GM19238 (cell line): ENCODE data around the gene SH3RF3.

Experiments used
- DNase-seq: peaks from one replicate; pipeline ENCODE4 v3.0.0; 2011; ENCODE audit warnings: low spot score; ENCODE audit not compliant: insufficient read length

The SH3RF3 gene

DNA sequence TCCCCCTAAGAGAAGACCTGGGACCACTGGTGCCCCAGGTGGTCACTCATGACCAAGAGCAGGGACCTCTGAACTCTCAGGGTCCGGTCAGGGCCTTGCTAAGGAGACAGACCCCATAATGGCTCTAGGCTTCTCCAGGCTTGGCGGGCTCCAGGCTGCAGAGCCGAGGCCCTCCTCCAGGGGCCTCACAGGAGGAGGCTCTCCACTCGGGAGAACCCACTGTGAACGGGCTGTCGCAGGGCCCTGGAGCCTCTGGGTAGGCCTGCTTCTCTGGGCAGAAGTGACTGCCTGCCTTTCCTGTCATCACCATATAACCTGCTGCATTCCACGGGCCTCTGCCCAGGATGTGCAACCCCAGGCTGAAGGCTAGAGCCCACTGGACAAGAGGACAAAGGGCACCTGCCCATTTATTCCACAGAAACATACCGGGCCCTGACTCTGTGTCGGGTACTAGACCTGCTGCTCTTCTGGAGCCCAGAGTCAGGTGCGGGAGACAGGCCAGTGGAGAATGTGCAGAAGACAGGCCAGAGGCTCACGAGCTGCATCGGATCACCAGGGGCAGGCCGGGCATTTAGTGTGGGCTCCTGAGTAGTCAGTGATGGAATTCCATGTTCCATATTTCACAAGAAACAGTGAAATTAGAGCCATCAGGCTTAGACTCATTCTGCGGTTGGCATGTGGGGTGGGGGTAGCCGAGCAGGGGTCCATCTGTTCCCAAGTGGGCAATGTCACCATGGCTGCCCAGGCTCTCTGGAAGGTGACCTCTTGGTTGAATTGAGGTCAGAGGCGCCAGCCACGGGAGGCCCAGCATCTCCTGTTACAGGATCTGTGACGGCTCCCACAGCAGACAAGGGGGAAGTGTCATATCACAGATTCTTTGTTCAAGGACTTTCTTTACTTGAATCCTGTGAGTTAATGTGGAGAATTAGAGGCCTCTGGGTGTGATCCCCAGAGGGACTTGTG lies 220.8 kb downstream of the SH3RF3 start:
- no peak for DNase-seq

DNA sequence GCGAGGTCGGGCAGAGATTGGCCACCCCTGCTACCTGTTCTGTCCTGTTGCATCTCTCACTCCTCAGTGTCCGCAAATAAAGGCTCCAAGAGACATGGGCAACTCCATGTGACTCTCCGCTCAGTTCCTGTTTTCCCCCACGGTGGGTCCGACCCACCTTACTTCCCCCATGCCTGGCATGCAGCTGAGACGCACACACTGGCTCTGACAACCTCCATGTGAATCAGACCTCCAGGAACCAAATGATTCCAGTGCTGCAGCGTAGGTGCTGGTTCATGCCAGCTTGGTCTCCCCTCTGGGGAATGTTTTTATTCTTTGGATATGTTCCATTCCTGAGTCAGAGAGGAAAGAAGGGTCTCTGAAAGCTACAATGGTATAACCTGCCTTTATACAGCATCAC lies 221.5 kb downstream of the SH3RF3 start:
- DNase-seq = no peak

DNA sequence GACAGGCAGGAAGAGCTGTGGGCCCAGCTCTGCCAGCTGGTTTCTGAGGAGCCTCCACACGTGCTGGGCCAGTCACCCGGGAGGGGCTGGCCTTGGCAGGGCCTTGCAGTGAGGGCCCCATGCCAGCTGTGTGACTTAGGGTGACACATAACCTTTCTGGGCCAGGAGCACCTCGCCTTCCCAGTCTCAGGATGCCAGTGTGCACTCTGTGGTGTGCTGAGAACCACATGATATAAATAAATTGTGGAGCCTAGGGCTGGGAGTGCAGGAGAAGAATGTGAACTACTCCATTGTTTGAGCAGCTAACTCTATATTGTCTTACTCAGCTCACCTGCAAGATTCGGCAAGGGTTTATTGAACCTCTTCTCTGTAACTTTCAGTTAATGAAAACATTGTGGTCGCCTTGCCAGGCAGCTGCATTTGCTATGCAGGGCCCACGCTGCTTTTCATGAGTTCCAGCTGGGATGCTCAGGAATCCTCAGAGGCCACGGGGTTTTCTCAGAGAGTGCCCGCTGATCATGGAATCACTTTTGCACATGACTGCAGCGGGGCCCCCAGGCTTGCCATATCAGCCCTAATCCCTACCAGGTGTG lies 222.3 kb downstream of the SH3RF3 start:
- no peak for DNase-seq

DNA sequence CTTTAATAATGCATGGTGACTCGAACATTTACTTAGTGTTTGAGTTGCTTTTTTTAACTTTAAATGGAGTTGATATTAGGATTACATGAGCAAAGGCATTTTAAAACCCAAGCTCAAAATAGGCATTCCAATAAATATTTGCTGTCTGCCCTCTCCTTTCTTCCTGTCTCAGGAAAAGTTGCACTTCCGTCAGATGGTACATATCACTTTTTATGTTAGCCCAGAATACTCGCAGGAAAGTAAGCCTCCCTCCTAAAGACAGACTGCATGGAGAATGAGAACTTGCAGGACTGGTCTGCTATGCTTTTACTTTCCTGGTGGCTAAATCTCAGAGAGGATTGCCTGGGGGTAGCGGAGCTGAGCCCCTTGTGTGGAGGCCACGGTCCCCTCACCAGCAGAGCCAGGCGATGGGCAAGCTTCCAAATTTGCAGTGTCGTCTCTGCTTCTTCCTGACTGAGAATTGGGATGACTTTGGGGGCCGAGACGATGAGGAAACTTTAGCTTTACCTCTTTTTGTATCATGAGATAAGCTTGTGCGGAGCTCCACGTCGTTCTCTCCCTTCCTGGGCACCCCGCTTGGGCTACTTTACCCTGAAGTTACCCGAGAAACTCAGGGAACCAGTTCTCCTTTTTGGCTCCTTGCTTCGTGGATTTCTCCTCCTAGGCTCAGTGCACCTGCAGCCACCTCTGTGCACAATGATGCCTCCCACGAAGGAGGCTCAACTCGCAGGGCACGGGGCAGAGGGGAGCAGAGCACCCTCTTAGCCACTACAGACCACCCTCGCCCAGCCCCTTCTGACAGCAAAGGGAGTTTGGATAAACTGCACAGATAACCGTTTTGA lies 223.3 kb downstream of the SH3RF3 start:
- DNase-seq = no peak

DNA sequence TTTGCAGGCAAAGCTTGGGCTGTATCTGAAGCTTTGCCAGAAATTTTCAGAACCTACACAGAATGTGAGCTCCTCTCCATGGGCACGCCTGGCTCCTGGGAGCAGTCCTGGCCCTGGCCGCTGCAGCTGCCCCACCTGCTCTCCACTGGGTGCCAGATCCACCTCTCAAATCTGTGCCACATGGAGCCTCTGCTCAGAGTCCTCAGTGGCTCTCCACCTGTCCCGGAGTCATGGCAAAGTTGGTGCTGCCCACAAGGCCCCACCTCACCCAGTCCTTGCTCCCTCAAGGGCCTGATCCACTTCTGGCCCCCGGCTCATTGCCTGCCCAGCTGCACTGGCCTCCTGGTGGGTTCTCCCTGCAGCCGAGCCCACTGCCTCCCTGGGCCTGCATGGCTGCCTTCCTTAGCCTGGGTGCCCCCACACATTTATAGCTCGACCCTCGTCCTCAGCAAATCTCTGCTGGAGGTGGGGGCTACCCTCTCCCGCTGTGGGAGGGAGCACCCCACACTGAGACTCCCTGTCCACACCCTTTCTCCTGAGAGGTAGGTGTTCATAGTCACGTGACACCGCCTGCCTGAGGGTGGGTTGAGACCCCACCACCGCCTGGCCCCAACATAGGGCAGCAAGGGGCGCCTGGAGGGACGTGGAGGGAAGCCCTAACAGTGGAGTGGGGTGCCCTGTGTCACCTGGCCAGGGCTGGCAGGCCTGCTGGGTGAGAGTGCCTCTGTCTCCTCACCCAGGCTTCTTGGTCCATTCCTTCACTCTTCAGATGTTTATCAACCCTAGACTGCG lies 224.1 kb downstream of the SH3RF3 start:
- no peak for DNase-seq

DNA sequence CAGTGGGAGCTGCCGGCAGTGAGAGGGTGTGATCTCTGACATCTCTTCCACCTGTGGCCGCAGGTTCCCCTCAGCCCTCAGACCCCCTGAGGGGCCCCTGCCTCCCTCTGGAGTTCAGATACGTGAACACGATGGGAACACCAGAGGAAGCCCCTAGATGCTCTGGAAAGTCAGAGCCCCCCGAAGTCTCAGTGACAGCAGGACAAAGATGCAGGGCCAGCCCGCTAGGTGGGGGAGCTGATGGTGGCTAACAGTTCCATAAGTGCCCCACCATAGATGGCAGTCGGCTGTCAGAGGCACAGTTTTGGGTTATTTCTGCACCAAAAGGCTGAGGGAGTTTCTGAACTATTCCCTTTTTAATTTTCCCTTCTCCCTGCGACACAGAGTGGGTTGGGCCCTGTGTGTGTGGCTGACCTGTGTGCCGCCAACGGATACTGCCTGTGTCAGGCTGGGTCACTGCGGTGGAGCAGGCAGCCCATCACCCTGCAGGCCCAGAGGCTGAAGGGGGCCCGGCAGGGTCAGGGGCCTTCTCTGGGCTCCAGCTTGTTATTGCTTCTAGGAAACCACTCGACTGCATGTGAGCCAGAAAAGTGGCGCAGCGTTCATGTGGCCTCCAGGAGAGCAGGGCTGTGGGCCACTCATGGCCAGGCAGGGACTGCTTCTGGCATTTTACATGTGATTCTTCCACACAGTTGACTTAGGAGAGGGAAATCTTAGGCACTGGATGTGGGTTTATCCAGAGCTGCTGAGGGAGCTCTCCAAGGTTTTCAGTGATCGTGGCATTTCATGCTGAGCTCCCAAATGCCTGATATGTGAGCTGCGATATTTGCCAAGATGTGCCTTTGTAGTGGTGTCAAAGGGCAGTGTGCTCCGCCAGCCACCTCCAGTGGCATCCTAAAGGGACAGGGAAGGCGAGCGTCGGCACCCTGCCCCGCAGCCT lies 225.1 kb downstream of the SH3RF3 start:
- DNase-seq = no peak

DNA sequence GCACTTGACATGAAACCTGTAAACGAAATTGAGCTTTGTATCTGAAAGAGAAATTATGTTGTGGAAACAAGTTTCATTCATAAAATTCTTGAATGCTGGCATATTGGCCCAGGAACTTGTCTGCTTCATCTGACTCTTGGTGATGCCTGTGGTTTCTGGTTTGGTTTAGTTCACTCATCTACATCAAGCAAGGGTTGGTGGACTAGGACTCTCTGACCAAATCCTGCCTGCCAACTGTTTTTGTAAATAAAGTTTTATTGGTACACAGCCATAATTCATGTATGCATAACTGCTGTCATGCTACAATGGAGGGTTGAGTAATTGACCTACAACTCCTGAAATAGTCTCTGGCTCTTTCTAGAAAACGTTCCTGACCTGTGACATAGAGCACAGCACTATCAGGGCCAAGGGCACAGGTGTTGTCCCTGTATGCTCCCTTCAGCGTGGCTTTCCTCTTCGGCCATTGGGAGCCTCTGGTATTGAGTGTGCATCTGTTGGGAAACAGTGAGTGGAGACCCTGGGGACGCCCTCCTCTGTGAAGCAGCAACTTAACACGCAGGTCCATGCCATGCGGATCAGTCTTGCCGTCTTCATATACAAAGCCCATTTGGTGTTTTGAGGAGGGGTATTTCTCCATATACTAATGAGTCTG lies 226.3 kb downstream of the SH3RF3 start:
- no peak for DNase-seq

DNA sequence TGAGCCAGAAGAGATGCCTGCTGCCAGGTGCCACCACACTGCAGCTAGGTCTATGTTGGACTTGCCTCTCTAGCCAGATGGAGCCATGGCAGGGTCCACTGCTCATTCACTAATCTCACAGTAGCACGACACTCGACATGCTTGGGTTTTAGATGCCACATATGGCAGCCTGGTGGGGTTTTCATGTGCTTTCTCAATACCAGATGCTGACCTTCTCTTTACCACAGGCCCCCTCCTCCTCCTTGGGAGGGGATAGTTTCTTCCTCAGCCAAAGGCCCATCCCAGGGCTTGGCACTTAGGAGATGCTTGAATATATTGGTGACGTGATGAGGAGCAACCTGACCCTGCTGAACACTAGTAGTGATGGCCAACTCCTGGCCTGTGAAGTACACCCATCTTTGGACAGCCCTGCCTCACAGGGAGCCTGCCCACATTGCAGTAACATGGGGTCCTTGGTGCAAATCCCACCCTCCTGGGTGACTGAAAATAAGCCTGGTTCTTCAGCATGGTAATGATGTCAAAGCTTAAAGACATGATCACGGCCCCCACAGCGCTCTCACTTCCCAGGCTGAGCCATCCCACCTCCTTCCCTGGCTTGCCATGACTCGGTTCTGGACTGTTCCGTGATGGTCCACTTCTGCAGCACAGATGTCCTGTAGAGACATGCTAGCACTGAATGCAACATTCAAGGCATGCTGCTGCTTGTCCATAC lies 227.5 kb downstream of the SH3RF3 start:
- no peak for DNase-seq

DNA sequence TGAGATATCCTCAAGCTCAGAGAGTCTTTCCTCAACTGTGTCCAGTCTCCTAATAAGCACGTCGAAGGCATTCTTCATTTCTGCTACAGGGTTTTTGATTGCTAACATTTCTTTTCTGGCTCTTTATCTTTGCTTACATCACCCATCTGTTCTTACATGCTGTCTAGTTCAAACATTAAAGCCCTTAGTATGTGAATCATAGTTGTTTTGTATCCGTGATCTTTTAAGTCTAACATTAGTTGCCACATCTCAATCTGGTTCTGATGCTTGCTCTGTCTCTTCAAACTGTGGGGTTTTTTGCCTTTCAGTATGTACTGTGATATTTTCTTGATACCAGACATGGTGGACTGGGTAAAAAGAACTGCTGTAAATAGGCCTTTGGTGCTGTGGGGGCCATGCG lies 235.2 kb downstream of the SH3RF3 start:
- no peak for DNase-seq

DNA sequence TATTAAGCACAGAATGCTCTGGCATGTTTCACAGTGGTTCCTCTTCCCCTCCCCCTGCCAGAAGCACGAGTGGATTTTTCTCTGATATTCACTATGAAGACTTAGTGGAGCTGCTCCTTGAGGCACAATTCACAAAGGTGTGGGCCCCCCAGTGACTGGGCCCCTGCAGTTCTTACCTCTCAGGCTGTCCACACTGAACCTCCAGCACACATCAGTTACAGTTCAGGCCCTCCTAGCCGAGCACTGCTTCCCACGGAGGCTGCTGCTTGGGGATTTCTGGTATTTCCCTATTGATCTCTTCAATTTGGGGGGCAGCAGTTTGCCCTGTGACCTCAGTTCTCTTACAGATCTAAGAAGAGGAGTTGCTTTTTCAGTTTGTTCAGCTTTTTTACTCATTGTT lies 236.1 kb downstream of the SH3RF3 start:
- DNase-seq = no peak

DNA sequence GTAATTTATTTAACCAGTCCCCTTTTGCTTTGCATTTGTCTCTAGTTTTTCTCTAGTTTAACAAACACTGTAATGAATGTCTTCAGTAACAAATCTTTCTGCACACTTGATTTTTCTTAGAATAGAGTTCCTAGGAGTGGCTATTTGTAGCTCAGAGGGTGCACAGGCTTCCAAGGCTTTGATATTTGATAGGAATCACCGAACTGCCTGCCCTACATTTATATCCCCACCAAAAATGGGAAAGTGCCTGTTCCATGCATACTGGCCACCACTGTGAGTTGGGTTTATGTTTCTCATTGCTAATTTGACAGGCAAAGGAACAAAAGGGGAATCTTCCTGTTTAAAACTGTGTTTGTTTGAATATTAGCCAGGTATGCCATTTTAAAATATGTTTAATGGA lies 238.7 kb downstream of the SH3RF3 start:
- no peak for DNase-seq

DNA sequence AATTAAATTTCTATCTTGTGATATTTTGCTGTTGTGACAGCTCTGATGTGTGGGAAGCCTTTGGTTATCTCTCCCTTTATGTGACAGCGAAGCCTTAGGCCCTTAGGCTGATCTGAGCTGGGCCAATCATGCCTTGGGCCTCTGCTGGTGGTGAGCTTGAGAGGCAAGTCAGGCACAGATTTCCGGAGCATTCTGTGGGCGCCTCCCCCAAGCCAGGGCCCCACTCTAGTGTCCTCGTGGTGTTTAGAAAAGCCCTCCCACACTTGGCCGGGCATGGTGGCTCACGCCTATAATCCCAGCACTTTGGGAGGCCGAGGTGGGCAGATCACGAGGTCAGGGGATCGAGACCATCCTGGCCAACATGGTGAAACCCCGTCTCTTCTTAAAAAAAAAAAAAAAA lies 239.8 kb downstream of the SH3RF3 start:
- no peak for DNase-seq

DNA sequence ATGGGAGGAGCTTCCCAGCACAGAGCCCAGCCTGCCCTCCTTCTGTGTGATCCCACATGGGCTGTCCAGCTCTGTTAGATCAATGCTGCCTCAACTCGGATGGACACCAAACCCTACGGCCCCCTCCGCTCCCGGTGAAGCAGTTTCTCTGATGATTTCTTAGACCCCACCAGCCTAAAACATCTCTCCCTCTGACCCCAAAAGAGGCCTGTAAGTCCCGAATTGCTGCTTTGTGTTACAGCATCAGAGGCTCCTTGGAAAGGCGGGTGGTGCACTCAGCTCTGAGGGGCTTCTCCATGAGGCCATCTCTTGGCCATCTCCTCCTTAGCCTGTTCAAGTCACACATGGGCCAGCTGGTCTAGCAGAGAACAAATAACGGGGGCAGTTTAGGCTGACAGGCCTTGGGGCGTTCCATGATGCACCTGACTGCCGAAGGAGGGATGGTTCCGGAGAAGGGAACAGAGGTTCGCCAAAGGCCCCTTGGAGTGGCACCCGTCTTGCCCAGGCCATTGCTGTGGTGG lies 240.7 kb downstream of the SH3RF3 start:
- no peak for DNase-seq

DNA sequence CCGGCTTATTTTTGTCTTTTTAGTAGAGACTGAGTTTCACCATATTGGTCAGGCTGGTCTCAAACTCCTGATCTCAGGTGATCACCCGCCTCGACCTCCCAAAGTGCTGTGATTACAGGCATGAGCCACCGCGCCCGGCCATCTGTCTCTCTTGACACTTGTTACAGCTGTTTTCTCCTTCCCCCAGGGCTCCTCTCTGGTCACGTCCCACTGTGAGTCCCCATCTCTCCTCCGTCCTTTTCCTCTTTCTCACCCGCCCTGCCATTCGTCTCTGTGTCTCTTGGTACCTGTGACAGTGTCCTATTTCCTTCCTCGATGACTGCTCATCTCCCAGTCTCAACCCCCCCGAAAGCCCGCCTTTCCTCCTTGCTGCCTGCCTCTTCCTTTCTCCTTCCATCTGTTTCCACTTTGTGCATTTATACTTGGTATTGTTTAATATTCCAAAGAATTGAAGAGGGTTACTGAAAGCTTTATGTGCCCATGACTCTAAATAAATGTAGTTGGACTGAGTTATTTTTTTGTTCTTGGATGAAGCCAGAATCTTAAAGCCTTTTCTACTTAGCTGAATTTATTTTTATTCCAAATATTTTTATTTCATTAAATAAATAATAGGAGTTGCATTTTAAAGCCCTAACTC lies 241.5 kb downstream of the SH3RF3 start:
- DNase-seq = no peak

DNA sequence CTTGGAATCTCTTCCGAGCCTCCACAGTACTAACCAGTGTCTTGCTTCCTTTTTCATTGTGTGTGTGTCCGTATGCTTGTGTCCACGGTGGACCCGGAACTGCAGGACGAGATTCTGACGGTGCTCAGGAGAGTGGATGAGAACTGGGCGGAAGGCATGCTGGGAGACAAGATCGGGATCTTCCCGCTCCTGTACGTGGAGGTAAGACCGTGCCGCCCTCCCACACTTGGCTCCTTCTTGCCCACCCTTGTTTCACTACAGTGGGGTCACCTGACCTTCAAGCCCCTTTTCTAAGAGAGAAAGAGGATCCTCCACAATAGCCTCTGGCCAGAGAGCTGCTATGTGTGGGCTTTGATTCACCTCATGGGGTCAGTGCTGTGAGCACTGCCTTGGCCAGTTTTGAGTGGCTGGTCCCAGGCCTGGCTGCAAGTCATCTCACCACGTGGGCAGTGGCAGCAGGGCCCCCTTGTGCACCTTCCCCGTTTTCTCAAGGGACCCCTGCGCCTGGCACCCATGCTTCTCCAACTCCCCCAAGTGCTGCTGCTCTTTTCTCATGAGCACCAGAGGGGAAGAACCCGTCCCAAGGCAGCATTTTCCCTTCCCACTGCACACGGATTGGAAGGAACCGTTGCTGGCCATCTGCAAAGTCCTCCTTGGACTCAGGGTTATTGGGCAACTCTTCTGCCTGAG lies 242.6 kb downstream of the SH3RF3 start:
- DNase-seq = no peak

DNA sequence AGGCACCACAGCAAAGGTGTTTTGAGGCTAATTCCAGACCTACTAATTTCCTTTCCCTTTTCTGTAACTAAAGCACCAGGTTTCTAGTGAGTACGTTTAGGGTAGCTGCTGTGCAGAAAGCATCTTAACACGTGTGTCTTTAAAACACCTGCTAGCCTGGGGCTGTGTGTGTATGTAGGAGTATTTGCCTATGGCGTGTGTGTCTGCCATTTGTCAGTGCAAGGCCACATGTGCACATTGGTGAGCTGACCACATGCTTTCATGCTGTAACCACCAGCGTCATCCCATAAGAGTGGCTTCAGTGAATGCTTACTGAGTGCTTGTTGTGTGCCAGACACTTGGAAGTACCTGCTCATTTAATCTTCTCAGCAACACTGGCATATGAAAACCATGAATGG lies 243.2 kb downstream of the SH3RF3 start:
- DNase-seq = no peak

DNA sequence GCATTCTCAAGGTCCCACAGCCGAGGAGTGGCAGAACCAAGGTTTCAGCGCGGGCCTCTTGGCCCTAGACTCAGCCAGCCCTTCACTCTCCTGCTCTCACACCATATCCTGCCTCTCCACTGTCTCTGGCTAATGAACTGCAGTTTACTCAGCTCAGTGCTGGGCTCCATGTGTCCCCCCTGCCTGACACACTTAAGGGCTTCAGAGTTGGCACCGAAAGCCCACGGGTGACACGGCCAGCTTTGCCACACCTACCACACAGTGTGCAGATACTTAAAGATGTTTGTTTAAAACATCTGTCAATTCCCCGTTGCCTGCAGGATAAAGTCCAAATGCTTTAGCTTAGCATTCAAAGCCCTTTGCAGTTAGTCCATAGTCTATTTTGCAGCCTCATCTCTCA lies 243.6 kb downstream of the SH3RF3 start:
- no peak for DNase-seq
